Mesenchymal stem cell (in vitro differentiated cells and primary cell): ENCODE results near the gene PPP1R3G.
A peak's percentile ranks its signal among the peaks of the same experiment; 100 is the strongest.

Experiments
- DNase-seq: peaks from one replicate; pipeline ENCODE4 v3.0.0-alpha.2; 2013
- H2AFZ ChIP-seq: one replicate; pipeline ENCODE4 v1.6.1; 2013; ENCODE audit warnings: low read depth, mild to moderate bottlenecking, control low read depth, inconsistent platforms, low read length, moderate library complexity
- H2AK5ac ChIP-seq: 2 replicates; pipeline ENCODE4 v1.6.1; 2013; ENCODE audit warnings: low read length, moderate library complexity, mild to moderate bottlenecking, inconsistent platforms; ENCODE audit not compliant: severe bottlenecking
- H2BK120ac ChIP-seq: one replicate; pipeline ENCODE4 v1.6.1; 2013; ENCODE audit warnings: low read depth, mild to moderate bottlenecking, inconsistent platforms, low read length, moderate library complexity
- H2BK12ac ChIP-seq, 2 experiments: one replicate each; pipeline ENCODE4 v1.6.1; 2013; ENCODE audit warnings: inconsistent platforms in 2 of 2, low read length in 2 of 2, mild to moderate bottlenecking in 2 of 2, moderate library complexity in 2 of 2, control low read depth in 1 of 2
- H2BK15ac ChIP-seq: one replicate; pipeline ENCODE4 v1.6.1; 2013; ENCODE audit warnings: mild to moderate bottlenecking, low read depth, inconsistent platforms; ENCODE audit not compliant: poor library complexity, severe bottlenecking
- H2BK5ac ChIP-seq: 2 replicates; pipeline ENCODE4 v1.6.1; 2013; ENCODE audit warnings: low read depth, mild to moderate bottlenecking, low read length, control low read depth, inconsistent platforms; ENCODE audit not compliant: poor library complexity, severe bottlenecking
- H3K14ac ChIP-seq, 2 experiments: one replicate each; pipeline ENCODE4 v1.6.1; 2013; ENCODE audit warnings: inconsistent platforms in 2 of 2, low read length in 2 of 2, control low read depth in 1 of 2, mild to moderate bottlenecking in 1 of 2, moderate library complexity in 1 of 2
- H3K18ac ChIP-seq, 2 experiments: one replicate each; pipeline ENCODE4 v1.6.1; 2013; ENCODE audit warnings: inconsistent platforms in 2 of 2, low read length in 2 of 2, control low read depth in 1 of 2, low read depth in 1 of 2, mild to moderate bottlenecking in 1 of 2
- H3K23ac ChIP-seq, 2 experiments: one replicate each; pipeline ENCODE4 v1.6.1; 2013; ENCODE audit warnings: inconsistent platforms in 2 of 2, low read length in 2 of 2, mild to moderate bottlenecking in 2 of 2, moderate library complexity in 2 of 2, control low read depth in 1 of 2
- H3K27ac ChIP-seq: 2 replicates; pipeline ENCODE4 v1.5.1; 2013; ENCODE audit warnings: mild to moderate bottlenecking, moderate library complexity, low read length, control low read depth, inconsistent platforms; ENCODE audit not compliant: poor library complexity, severe bottlenecking
- H3K27me3 ChIP-seq, 2 experiments: 2 replicates each; pipeline versions ENCODE4 v1.6.1 to v1.7.0; 2013; ENCODE audit warnings: low read length in 2 of 2, mild to moderate bottlenecking in 2 of 2, moderate library complexity in 2 of 2, control low read depth in 1 of 2, inconsistent platforms in 1 of 2; ENCODE audit not compliant: control insufficient read depth in 1 of 2, insufficient read depth in 1 of 2
- H3K36me3 ChIP-seq, 2 experiments: 2 replicates each; pipeline versions ENCODE4 v1.6.1 to v1.7.0; 2013; ENCODE audit warnings: low read length in 2 of 2, control low read depth in 1 of 2, inconsistent platforms in 1 of 2, low read depth in 1 of 2, mild to moderate bottlenecking in 1 of 2; ENCODE audit not compliant: insufficient read depth in 2 of 2, control insufficient read depth in 1 of 2
- H3K4ac ChIP-seq, 2 experiments: one replicate each; pipeline ENCODE4 v1.6.1; 2013; ENCODE audit warnings: inconsistent platforms in 2 of 2, low read length in 2 of 2, mild to moderate bottlenecking in 2 of 2, moderate library complexity in 2 of 2, control low read depth in 1 of 2, low read depth in 1 of 2
- H3K4me1 ChIP-seq: 2 replicates; pipeline ENCODE4 v1.6.1; 2013; ENCODE audit warnings: low read depth, low read length, control low read depth; ENCODE audit not compliant: control insufficient read depth, insufficient read depth
- H3K4me2 ChIP-seq: 2 replicates; pipeline ENCODE4 v1.6.1; 2013; ENCODE audit warnings: low read length, mild to moderate bottlenecking, inconsistent platforms; ENCODE audit not compliant: poor library complexity, severe bottlenecking
- H3K4me3 ChIP-seq, 2 experiments: 2 replicates each; pipeline versions ENCODE4 v1.5.1 to v1.7.0; 2013; ENCODE audit warnings: low read length in 2 of 2, mild to moderate bottlenecking in 2 of 2, control low read depth in 1 of 2, low read depth in 1 of 2; ENCODE audit not compliant: insufficient read depth in 1 of 2
- H3K79me1 ChIP-seq: replicated peaks from 2 replicates; pipeline ENCODE4 v1.6.1; 2013; ENCODE audit warnings: mild to moderate bottlenecking, control low read depth, low read length, inconsistent platforms; ENCODE audit not compliant: poor library complexity, severe bottlenecking
- H3K9ac ChIP-seq: 2 replicates; pipeline ENCODE4 v1.7.0; 2013; ENCODE audit warnings: mild to moderate bottlenecking, low read length, moderate library complexity
- H3K9me3 ChIP-seq: 2 replicates; pipeline ENCODE4 v1.7.0; 2013; ENCODE audit warnings: mild to moderate bottlenecking, low read length; ENCODE audit not compliant: control insufficient read depth
- H4K8ac ChIP-seq: one replicate; pipeline ENCODE4 v1.6.1; 2013; ENCODE audit warnings: inconsistent platforms, mild to moderate bottlenecking, low read length, moderate library complexity
- H4K91ac ChIP-seq: one replicate; pipeline ENCODE4 v1.6.1; 2013; ENCODE audit warnings: mild to moderate bottlenecking, low read length, inconsistent platforms
- WGBS: methylation state at CpG from one replicate; pipeline ENCODE4 v1.1.7; 2013; ENCODE audit warnings: mixed read lengths; 5-methylcytosine and 5-hydroxymethylcytosine counted together

PPP1R3G gene

DNA sequence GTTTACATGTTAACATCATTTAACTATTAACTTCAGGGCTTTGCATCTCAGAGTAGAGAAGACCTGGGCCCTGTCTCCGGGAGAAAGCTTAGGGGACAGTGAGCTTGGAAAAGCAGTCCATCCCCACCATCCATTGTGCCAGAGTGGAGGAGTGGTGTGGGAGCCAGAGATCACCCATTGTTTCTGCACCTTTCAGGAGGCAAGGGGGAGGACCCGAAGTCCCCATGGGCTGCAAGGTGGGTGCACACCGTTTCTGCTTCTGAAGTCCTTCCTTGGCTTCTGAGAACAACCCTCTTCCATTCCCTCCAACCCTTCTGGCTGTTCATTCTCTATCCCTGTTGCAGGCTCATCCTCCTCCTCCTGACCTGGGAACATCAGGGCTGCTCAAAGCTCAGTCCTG lies 4.0 kb upstream of the PPP1R3G start:
- Histone ChIP-seq H3K4ac (peak overlapping the region in 1 of 2 experiments; percentile 35), H4K8ac (no peak overlapping the region), H3K27ac (no peak overlapping the region), H4K91ac (no peak overlapping the region), H3K4me2 (no peak overlapping the region), H3K27me3 (peaks cover 0 to 1% of the 10 kb centered on the region in 2 experiments), H2BK120ac (no peak overlapping the region), H2AFZ (no peak overlapping the region), H3K4me3 (no peak overlapping the region), H2BK5ac (no peak overlapping the region), H3K9me3 (no peaks in the 10 kb centered on the region), H3K4me1 (peaks cover 24% of the 10 kb centered on the region), H3K79me1 (no peaks in the 10 kb centered on the region), H2BK12ac (peak overlapping the region in 1 of 2 experiments; percentile 75), H3K23ac (no peak overlapping the region), H2AK5ac (peak overlapping the region; percentile 35), H3K18ac (peak overlapping the region in 1 of 2 experiments; percentile 63), H3K36me3 (no peaks in the 10 kb centered on the region), H3K14ac (no peak overlapping the region), H3K9ac (no peak overlapping the region), H2BK15ac (peak overlapping the region; percentile 54)
- DNase-seq = no peak
- WGBS = 100% methylated on average over 3 of the region's 3 CpGs

DNA sequence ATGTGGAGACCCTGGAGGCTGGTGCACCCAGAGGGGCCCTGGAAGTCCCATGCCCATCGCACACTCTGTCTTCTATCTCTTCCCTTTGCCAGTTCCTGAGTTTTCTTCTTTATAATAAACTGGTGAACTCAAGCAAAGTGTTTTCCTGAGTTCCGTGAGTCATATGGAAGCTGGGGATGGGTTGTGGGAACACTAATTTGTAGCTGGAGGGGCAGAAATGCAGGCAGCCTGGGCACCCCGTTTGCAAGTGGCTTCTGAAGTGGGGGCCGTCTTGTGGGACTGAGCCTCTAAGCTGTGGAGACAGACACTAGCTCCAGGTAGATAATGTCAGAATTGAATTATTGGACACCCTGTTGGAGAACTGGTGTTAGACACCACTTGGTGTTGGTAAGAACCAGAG lies 3.2 kb upstream of the PPP1R3G start:
- no peak for DNase-seq

DNA sequence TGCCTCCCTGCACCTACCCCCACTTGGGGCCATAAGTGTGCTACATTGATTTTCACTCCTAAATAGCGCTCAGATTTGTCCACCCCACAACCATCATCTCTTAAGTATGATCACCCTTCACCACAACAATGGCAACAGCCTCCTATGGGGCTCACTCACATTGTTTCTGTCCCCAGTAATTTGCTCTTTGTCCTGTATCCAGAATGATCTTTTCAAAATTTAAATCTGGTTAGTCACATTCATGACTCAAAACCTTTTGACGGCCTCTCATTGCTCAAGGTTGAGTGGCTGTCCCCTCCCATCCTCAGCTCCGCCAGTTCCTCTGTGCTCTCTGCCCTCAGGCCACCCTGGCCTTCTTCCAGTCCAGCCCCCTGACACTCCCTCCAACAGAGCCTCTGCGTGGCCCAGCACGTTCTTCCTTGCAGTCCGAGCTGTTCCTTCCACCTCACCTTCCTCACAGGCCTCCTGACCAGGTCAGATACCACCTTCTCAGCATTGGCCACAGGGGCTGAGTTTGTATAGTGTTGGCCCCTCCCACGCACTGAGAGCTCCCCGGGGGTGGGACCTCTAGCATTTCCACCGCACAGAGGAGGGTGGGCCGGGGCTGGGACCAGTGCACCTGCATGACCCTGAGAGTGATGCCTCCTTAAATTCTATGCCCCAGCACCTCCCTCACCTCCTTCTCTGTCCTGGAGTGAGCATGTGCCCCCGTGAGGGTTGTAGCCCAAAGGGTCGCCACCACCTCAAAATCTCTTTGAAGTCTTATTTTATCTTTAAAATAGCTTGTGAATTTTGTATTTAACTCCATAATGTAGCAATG lies 2.4 kb upstream of the PPP1R3G start:
- H2AFZ ChIP-seq = no peak overlapping the region
- WGBS = 45% methylated on average over 10 of the region's 12 CpGs
- no peak overlapping the region for H2BK120ac ChIP-seq
- H4K8ac ChIP-seq = no peak overlapping the region
- H3K79me1 ChIP-seq = peaks cover 1% of the 10 kb centered on the region
- H3K14ac ChIP-seq = no peak overlapping the region
- peak overlapping the region in 1 of 2 experiments; percentile 47 for H2BK12ac ChIP-seq
- H4K91ac ChIP-seq = no peak overlapping the region
- H2BK15ac ChIP-seq = no peak overlapping the region
- H2AK5ac ChIP-seq = no peak overlapping the region
- peak; percentile 81 for DNase-seq
- no peak overlapping the region for H3K23ac ChIP-seq
- no peak overlapping the region for H3K4ac ChIP-seq
- no peak overlapping the region for H3K27ac ChIP-seq
- H3K4me3 ChIP-seq = peak overlapping the region in 1 of 2 experiments; percentile 40
- peaks cover 3 to 15% of the 10 kb centered on the region in 2 experiments for H3K27me3 ChIP-seq
- peak overlapping the region; percentile 46 for H3K9ac ChIP-seq
- no peak overlapping the region for H3K18ac ChIP-seq
- H3K4me1 ChIP-seq = peaks cover 30% of the 10 kb centered on the region
- H3K36me3 ChIP-seq = no peaks in the 10 kb centered on the region
- no peak overlapping the region for H3K4me2 ChIP-seq
- no peaks in the 10 kb centered on the region for H3K9me3 ChIP-seq
- no peak overlapping the region for H2BK5ac ChIP-seq

More for the DNA sequence above, 3.2 kb upstream of the PPP1R3G start:
- no peak overlapping the region for H2AK5ac ChIP-seq
- H4K8ac ChIP-seq = no peak overlapping the region
- H3K4ac ChIP-seq = peak overlapping the region in 1 of 2 experiments; percentile 47
- no peak overlapping the region for H2BK5ac ChIP-seq
- no peak overlapping the region for H2BK12ac ChIP-seq
- H3K79me1 ChIP-seq = peaks cover 1% of the 10 kb centered on the region
- no peak overlapping the region for H2AFZ ChIP-seq
- no peaks in the 10 kb centered on the region for H3K9me3 ChIP-seq
- no peak overlapping the region for H3K27ac ChIP-seq
- H3K4me2 ChIP-seq = no peak overlapping the region
- H4K91ac ChIP-seq = no peak overlapping the region
- H2BK15ac ChIP-seq = no peak overlapping the region
- no peak overlapping the region for H3K14ac ChIP-seq
- peaks cover 27% of the 10 kb centered on the region for H3K4me1 ChIP-seq
- H3K23ac ChIP-seq = no peak overlapping the region
- H3K18ac ChIP-seq = peak overlapping the region in 1 of 2 experiments; percentile 65
- WGBS = 75% methylated on average over 3 of the region's 4 CpGs
- no peaks in the 10 kb centered on the region for H3K36me3 ChIP-seq
- H3K4me3 ChIP-seq = peak overlapping the region in 1 of 2 experiments; percentile 40
- no peak overlapping the region for H2BK120ac ChIP-seq
- H3K9ac ChIP-seq = peak overlapping the region; percentile 46
- peaks cover 3 to 9% of the 10 kb centered on the region in 2 experiments for H3K27me3 ChIP-seq

DNA sequence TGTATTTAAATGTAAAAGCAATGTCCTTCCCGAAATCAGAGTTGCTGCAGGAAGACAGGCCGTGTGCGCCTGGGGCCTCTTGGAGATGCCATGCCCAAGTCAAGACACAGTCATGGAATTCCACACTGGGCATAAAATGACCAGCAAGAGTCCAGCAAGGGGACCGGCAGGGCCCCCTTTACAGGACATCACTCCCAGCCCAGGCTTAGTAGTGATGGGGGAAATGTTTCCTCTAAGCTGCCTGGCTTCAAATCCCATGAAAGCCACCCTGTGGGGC lies 1.9 kb upstream of the PPP1R3G start:
- Histone ChIP-seq H3K4me1 (peaks cover 30% of the 10 kb centered on the region), H4K8ac (no peak overlapping the region), H2AFZ (no peak overlapping the region), H3K23ac (no peak overlapping the region), H2BK120ac (no peak overlapping the region), H4K91ac (no peak overlapping the region), H3K9me3 (no peaks in the 10 kb centered on the region), H2BK15ac (no peak overlapping the region), H3K27me3 (peaks cover 3 to 15% of the 10 kb centered on the region in 2 experiments), H2AK5ac (no peak overlapping the region), H3K4ac (no peak overlapping the region), H2BK12ac (peak overlapping the region in 1 of 2 experiments; percentile 30), H3K27ac (no peak overlapping the region), H3K9ac (no peak overlapping the region), H2BK5ac (no peak overlapping the region), H3K36me3 (no peaks in the 10 kb centered on the region), H3K14ac (no peak overlapping the region), H3K18ac (no peak overlapping the region), H3K4me2 (no peak overlapping the region), H3K79me1 (peaks cover 1% of the 10 kb centered on the region), H3K4me3 (no peak overlapping the region)
- 68% methylated on average over 3 of the region's 4 CpGs for WGBS
- DNase-seq = no peak
